Measurements from ENCODE around the gene CCR3. TPM values are rescaled to one million over a fixed set of nuclear protein-coding genes. Genes with fewer than 3 reads are reported as not detected.

CCR3 gene
- total and polyA plus RNA-seq, 4 experiments from 2014 or later: 0.29 to 0.60 (median 0.55) TPM; not detected in 1

DNA sequence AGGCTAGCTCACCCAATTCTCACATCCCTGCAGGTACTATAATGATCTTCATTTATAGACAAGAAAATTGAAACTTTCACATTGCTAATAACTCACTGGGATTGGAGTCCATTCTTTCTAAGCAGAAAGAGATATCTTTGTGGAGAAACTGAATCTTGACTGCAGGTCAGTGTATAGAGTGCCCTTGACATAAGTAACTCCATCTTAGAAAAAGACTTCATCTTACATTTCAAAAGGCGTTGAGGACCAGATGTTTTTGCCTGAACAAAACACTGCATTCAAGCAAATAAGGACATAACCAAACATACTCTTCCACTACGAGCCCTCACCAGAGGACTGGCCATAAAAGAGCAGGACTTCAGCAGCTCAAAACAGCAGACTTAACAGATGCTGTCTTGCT, 6.8 kb upstream of the CCR3 start:
- Mint-ChIP-seq H3K4me3 (no peak overlapping the region), H3K4me1 (peaks cover 0 to 4% (median 0%) of the 10 kb centered on the region in 4 donors), H3K27ac (no peak overlapping the region), H3K27me3 (peaks cover 0 to 2% of the 10 kb centered on the region in 2 donors), H3K36me3 (no peaks in the 10 kb centered on the region), H3K9me3 (no peaks in the 10 kb centered on the region)
- ChIA-PET POLR2A (ENCODE audit: partially characterized antibody) (no interaction called here), CTCF (ENCODE audit: partially characterized antibody) (interaction anchor here (1.3 kb wide), 1 partner anchor 41 kb away, joined by 3 read pairs; no protein-coding TSS in a partner anchor)
- Histone ChIP-seq H3K27ac (ENCODE audit: low read depth, low read length) (no peak overlapping the region), H3K4me3 (ENCODE audit: low read length in 2 of 2) (no peak overlapping the region), H3K4me1 (ENCODE audit: insufficient read depth, low read length) (no peaks in the 10 kb centered on the region), H3K27me3 (ENCODE audit: insufficient read depth, low read length) (no peaks in the 10 kb centered on the region), H3K9me3 (ENCODE audit: control insufficient read depth in 1 of 2, low read length in 2 of 2) (no peaks in the 10 kb centered on the region), H3K36me3 (ENCODE audit: insufficient read depth, low read length) (no peaks in the 10 kb centered on the region)
- no peak for DNase-seq
- intact Hi-C loops (cut with micrococcal nuclease): no loop called here

DNA sequence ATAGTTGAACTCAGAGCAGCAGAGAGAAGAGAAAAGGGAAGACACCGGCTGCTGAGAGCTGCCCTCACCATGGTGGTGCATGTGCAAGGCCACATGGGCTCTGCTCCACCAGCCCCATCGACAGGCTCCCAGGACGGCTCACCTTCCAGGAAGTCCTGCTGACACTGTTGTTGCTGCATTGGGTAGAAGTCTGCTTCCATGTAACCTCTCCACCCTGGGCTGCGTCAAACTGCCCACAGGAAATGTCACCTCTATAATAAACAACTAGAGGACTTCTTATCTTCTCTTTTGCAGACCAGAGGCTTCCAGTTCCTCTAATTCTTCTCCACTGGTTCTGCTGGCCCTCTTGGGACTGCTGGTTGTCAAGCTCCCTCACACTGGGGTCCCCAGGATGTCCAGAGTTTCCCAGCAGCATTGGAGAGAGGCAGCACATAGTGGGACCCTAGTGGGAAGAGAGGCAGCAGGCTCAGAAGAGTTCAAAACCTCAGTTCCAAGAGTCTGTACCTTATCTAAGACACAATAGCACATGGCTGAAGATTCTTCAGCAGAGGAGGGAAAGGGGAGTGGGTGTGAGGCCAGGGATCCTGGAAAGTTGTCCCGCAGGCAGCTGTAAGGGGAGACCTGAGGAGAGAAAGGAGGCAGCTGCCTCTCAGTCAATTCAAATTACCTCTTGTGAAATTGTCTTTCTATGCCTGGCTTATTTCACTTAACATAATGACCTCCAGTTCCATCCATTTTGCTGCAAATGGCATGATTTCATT, 5.8 kb upstream of the CCR3 start:
- Mint-ChIP-seq H3K4me3 (no peak overlapping the region), H3K4me1 (peaks cover 0 to 4% (median 0%) of the 10 kb centered on the region in 4 donors)

DNA sequence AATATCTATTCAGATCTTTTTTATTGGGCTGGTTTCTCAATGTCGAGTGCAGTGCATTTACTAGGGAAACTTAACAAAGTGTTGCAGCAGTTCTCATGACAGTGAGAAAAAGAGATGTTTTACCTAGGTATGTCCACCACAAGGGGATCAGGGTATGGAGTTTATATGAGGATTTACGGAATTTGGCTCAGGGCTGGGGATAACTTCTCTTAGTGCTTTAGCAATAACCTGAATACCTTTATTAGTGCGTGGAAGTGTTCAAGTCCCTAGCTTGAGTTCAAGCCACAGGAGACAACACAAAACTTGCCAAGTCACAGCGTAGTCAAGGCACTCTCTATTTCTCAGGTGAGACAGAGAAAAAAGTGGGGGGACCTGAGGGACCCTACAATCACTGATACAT, 3.9 kb upstream of the CCR3 start:
- H3K27ac ChIP-seq (ENCODE audit: low read depth, low read length): no peak overlapping the region
- DNase-seq: no peak
- H3K4me3 Mint-ChIP-seq: no peak overlapping the region
- H3K36me3 Mint-ChIP-seq: no peaks in the 10 kb centered on the region
- H3K4me3 ChIP-seq (ENCODE audit: low read length in 2 of 2): no peak overlapping the region
- ChIA-PET POLR2A (ENCODE audit: partially characterized antibody) (no interaction called here), CTCF (ENCODE audit: partially characterized antibody) (interaction anchor here (1.0 kb wide), 1 partner anchor 38 kb away, joined by 3 read pairs; no protein-coding TSS in a partner anchor)
- H3K27me3 ChIP-seq (ENCODE audit: insufficient read depth, low read length): no peaks in the 10 kb centered on the region
- H3K4me1 ChIP-seq (ENCODE audit: insufficient read depth, low read length): no peaks in the 10 kb centered on the region
- H3K36me3 ChIP-seq (ENCODE audit: insufficient read depth, low read length): no peaks in the 10 kb centered on the region
- no peaks in the 10 kb centered on the region for H3K9me3 Mint-ChIP-seq
- intact Hi-C loops (cut with micrococcal nuclease): no loop called here
- H3K27me3 Mint-ChIP-seq: peaks cover 0 to 2% of the 10 kb centered on the region in 2 donors
- H3K27ac Mint-ChIP-seq: no peak overlapping the region
- H3K4me1 Mint-ChIP-seq: peaks cover 4 to 8% (median 8%) of the 10 kb centered on the region in 4 donors
- no peaks in the 10 kb centered on the region for H3K9me3 ChIP-seq (ENCODE audit: control insufficient read depth in 1 of 2, low read length in 2 of 2)

More for the DNA sequence above, 5.8 kb upstream of the CCR3 start:
- H3K4me3 ChIP-seq (ENCODE audit: low read length in 2 of 2): no peak overlapping the region
- no peaks in the 10 kb centered on the region for H3K27me3 ChIP-seq (ENCODE audit: insufficient read depth, low read length)
- H3K36me3 ChIP-seq (ENCODE audit: insufficient read depth, low read length): no peaks in the 10 kb centered on the region
- H3K9me3 ChIP-seq (ENCODE audit: control insufficient read depth in 1 of 2, low read length in 2 of 2): no peaks in the 10 kb centered on the region
- Mint-ChIP-seq H3K36me3 (no peaks in the 10 kb centered on the region), H3K27ac (no peak overlapping the region), H3K9me3 (no peaks in the 10 kb centered on the region), H3K27me3 (peaks cover 0 to 2% of the 10 kb centered on the region in 2 donors)
- H3K4me1 ChIP-seq (ENCODE audit: insufficient read depth, low read length): no peaks in the 10 kb centered on the region
- no peak overlapping the region for H3K27ac ChIP-seq (ENCODE audit: low read depth, low read length)
- ChIA-PET CTCF (ENCODE audit: partially characterized antibody) (no interaction called here), POLR2A (ENCODE audit: partially characterized antibody) (no interaction called here)
- no peak for DNase-seq
- intact Hi-C loops (cut with micrococcal nuclease): no loop called here

DNA sequence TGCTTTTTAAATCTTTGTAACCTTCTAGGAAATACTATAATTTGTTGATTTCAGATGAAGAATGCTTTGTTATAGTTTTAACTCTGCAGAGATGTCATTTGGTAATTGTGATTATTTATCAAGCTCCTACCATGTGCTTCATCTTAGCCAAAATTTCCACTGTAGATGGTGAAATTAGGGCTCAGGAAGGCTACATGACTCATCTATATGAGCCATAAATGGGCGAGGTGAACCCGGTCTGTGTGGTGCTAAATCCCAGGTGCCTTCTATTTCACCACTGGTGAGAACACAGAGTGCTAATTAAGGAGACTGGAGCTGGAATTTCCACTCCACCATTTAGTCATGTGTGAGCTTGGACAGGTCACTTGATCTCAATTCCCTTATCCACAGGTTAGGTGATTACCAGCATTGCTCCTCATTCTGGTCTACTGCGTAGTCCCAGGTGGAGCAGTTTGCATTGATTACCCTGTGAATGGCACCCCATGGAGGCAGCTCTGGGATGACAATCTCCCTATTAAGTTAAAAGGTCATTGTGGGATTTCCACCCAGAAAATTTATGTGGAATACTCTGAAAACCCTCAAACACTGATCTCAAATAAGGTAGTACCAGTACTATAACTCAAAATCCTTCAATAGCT, 2.8 kb upstream of the CCR3 start:
- no peaks in the 10 kb centered on the region for H3K36me3 ChIP-seq (ENCODE audit: insufficient read depth, low read length)
- Mint-ChIP-seq H3K36me3 (no peaks in the 10 kb centered on the region), H3K4me3 (no peak overlapping the region), H3K4me1 (peaks cover 4 to 8% (median 8%) of the 10 kb centered on the region in 4 donors), H3K27ac (no peak overlapping the region), H3K27me3 (peaks cover 0 to 2% of the 10 kb centered on the region in 2 donors), H3K9me3 (no peaks in the 10 kb centered on the region)
- H3K27ac ChIP-seq (ENCODE audit: low read depth, low read length): no peak overlapping the region
- H3K4me3 ChIP-seq (ENCODE audit: low read length in 2 of 2): no peak overlapping the region
- no peaks in the 10 kb centered on the region for H3K4me1 ChIP-seq (ENCODE audit: insufficient read depth, low read length)
- H3K27me3 ChIP-seq (ENCODE audit: insufficient read depth, low read length): no peaks in the 10 kb centered on the region
- H3K9me3 ChIP-seq (ENCODE audit: control insufficient read depth in 1 of 2, low read length in 2 of 2): no peaks in the 10 kb centered on the region
- intact Hi-C loops (cut with micrococcal nuclease): no loop called here
- CTCF ChIA-PET (ENCODE audit: partially characterized antibody): no interaction called here
- no peak for DNase-seq
- POLR2A ChIA-PET (ENCODE audit: partially characterized antibody): no interaction called here

DNA sequence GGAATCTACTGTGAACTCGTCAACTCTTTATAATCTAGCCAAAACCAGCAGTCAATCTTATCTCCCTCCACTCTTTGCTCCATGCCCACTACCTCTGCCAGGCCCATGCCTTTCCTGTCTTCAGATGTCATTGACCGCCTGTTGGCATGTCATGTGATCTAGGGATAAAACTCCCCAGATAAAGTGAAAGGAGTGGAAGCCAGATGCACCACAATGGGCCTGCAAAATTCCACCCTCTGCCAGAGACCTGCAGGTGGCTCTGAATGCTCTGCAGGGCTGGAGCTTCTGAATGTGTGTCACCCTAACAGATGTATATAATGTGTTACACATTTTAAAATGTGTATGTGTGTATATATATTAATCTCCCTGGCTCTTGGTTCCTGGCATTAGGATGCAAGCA, 2.3 kb upstream of the CCR3 start:
- Histone ChIP-seq H3K9me3 (ENCODE audit: control insufficient read depth in 1 of 2, low read length in 2 of 2) (no peaks in the 10 kb centered on the region), H3K4me1 (ENCODE audit: insufficient read depth, low read length) (no peaks in the 10 kb centered on the region), H3K27me3 (ENCODE audit: insufficient read depth, low read length) (no peaks in the 10 kb centered on the region), H3K36me3 (ENCODE audit: insufficient read depth, low read length) (no peaks in the 10 kb centered on the region), H3K27ac (ENCODE audit: low read depth, low read length) (no peak overlapping the region), H3K4me3 (ENCODE audit: low read length in 2 of 2) (no peak overlapping the region)
- intact Hi-C loops (cut with micrococcal nuclease): no loop called here
- Mint-ChIP-seq H3K27me3 (peaks cover 0 to 2% of the 10 kb centered on the region in 2 donors), H3K9me3 (no peaks in the 10 kb centered on the region), H3K27ac (no peak overlapping the region), H3K4me3 (no peak overlapping the region), H3K36me3 (no peaks in the 10 kb centered on the region), H3K4me1 (peaks cover 4 to 8% (median 8%) of the 10 kb centered on the region in 4 donors)
- DNase-seq: no peak
- CTCF ChIA-PET (ENCODE audit: partially characterized antibody): no interaction called here
- POLR2A ChIA-PET (ENCODE audit: partially characterized antibody): no interaction called here

DNA sequence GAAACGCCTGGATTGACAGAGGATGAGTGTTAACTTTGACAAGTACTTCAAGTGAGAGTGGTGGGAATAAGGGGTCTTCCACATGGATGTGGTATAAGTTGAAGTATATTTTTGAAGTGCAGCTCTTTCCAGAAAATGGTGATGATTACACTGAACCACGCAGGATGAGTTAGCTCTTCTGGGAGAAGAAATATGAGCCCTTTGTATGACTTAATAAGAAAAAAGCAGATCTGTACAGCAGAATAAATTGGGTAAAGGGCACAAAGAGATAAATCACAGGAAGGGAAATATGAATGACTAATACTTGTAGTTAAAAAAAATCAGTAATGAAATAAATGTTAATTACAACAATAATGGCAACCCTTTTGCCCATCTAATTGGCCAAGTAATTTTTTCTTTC, 1.3 kb downstream of the CCR3 start:
- Histone ChIP-seq H3K27ac (ENCODE audit: low read depth, low read length) (no peak overlapping the region), H3K4me1 (ENCODE audit: insufficient read depth, low read length) (no peaks in the 10 kb centered on the region), H3K9me3 (ENCODE audit: control insufficient read depth in 1 of 2, low read length in 2 of 2) (no peaks in the 10 kb centered on the region), H3K36me3 (ENCODE audit: insufficient read depth, low read length) (no peaks in the 10 kb centered on the region), H3K4me3 (ENCODE audit: low read length in 2 of 2) (no peak overlapping the region), H3K27me3 (ENCODE audit: insufficient read depth, low read length) (no peaks in the 10 kb centered on the region)
- H3K9me3 Mint-ChIP-seq: no peaks in the 10 kb centered on the region
- H3K27me3 Mint-ChIP-seq: peaks cover 0 to 2% of the 10 kb centered on the region in 2 donors
- CTCF ChIA-PET (ENCODE audit: partially characterized antibody): no interaction called here
- intact Hi-C loops (cut with micrococcal nuclease): no loop called here
- H3K4me3 Mint-ChIP-seq: no peak overlapping the region
- no peak for DNase-seq
- peaks cover 4 to 8% (median 6%) of the 10 kb centered on the region in 4 donors for H3K4me1 Mint-ChIP-seq
- POLR2A ChIA-PET (ENCODE audit: partially characterized antibody): no interaction called here
- no peak overlapping the region for H3K27ac Mint-ChIP-seq
- H3K36me3 Mint-ChIP-seq: no peaks in the 10 kb centered on the region

DNA sequence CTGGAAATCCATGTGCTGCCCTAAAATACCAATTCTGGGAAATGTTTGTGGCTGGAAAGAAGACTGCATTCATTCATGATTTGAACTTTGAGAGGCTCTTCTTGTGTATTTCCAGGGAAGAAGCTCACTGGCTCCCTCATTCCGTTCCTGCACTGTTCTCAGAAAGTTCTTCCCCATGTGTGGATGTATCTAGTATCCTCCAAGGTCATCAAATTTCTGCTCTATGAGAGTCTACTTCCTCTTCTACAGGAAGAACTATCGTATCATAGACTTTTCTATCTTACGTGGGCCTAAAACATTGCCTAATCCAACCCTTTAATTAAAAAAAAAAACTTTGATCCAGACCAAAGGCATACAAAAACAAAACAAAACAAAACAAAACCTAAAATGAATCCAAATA, 2.9 kb downstream of the CCR3 start:
- Histone ChIP-seq H3K9me3 (ENCODE audit: control insufficient read depth in 1 of 2, low read length in 2 of 2) (no peaks in the 10 kb centered on the region), H3K4me3 (ENCODE audit: low read length in 2 of 2) (no peak overlapping the region), H3K27me3 (ENCODE audit: insufficient read depth, low read length) (no peaks in the 10 kb centered on the region), H3K4me1 (ENCODE audit: insufficient read depth, low read length) (no peaks in the 10 kb centered on the region), H3K36me3 (ENCODE audit: insufficient read depth, low read length) (no peaks in the 10 kb centered on the region), H3K27ac (ENCODE audit: low read depth, low read length) (no peak overlapping the region)
- Mint-ChIP-seq H3K4me3 (no peak overlapping the region), H3K36me3 (no peaks in the 10 kb centered on the region), H3K27me3 (no peaks in the 10 kb centered on the region), H3K4me1 (peaks cover 4 to 8% (median 6%) of the 10 kb centered on the region in 4 donors), H3K27ac (no peak overlapping the region), H3K9me3 (no peaks in the 10 kb centered on the region)
- intact Hi-C loops (cut with micrococcal nuclease): no loop called here
- POLR2A ChIA-PET (ENCODE audit: partially characterized antibody): no interaction called here
- DNase-seq: no peak
- CTCF ChIA-PET (ENCODE audit: partially characterized antibody): no interaction called here

Measured in CD4-positive, alpha-beta memory T cell (primary cell).